H7 (cell line): ENCODE measurements around the gene CDS1. TPM values are rescaled to one million over a fixed set of nuclear protein-coding genes. Genes with fewer than 3 reads are reported as not detected.
"Not testable (repeated sequence)": the region's sequence is repeated elsewhere in the genome, so short reads cannot be mapped to it uniquely, and the experiment has no call there.

Source experiments
- DNase-seq: peaks from one replicate; pipeline ENCODE4 v3.0.0; 2012
- H3K27me3 ChIP-seq: 2 replicates; pipeline ENCODE4 v1.6.0; 2011; ENCODE audit warnings: mild to moderate bottlenecking, low read length; ENCODE audit not compliant: control insufficient read depth, insufficient read depth
- H3K36me3 ChIP-seq: replicated peaks from 2 replicates; pipeline ENCODE4 v1.5.1; 2011; ENCODE audit warnings: low read length; ENCODE audit not compliant: control insufficient read depth, insufficient read depth
- H3K4me3 ChIP-seq: 2 replicates; pipeline ENCODE4 v1.5.1; 2011; ENCODE audit warnings: low read depth, mild to moderate bottlenecking, control low read depth, low read length, moderate library complexity; ENCODE audit not compliant: insufficient read depth
- total RNA-seq: library from RNA; depleted of rRNA; stranded (reverse); fragments of >200 nt; shearing (Covaris generic); gene quantifications from 2 replicates; pipeline ENCODE4 v1.2.3, GENCODE V29; 2014

The CDS1 gene
- total RNA-seq, 1 experiment from 2014 or later: 4.5 TPM

DNA sequence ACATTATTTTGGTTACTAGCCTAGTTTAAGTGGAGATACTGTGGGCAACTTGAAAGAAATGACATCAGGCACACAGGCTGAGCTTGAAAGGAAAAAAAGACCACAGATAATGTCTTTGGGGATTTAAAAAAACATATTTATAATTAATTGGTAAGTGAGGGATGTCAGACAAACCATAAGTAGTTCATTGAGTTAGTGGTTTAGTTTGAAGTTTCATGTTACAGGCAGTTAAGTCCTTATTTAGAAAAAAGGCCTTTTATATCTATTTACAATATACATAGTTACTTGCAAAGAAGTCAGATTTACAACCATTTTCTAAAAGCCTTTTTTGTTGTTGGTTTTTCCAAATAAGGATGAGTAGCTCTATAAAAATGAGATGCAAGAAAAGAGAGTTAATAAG is 89.2 kb downstream of the CDS1 start:
- DNase-seq: no peak
- Histone ChIP-seq H3K27me3 (no peaks in the 10 kb centered on the region), H3K36me3 (peaks cover 10% of the 10 kb centered on the region), H3K4me3 (no peak overlapping the region)

DNA sequence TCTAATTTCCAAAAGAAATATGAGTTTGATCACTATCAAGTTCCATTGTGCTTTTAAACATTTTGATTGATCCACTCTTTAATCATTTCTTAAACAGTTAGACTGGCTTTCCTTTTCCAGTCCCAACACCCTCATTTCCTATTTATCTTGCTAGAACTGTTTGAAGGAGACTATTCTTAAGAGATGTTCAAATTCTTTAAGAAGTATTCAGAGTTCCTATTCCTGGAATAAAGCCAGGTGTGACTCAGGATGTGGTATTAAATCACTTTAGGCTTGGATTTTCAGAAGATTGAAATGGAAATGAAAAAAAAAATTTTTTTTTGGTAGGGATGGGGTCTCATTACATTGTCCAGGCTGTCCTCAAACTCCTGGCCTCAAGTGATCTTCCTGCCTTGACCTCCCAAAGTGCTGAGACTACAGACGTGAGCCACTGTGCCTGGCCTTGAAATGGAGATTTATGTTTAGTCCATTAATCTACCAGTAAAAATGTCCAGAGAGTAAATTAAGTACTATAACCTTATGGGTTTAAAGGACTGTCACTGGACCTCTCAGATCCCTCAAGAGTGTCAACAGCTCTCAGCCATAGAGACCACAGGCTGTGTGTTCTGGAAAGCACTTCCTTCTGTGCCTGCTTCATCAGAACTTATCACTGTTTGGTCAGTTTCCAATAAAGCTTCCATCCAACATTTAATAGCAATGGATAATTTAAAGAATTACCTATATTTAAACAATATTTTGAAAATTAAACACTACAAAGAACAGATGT is 90.7 kb downstream of the CDS1 start:
- Histone ChIP-seq H3K36me3 (peaks cover 15% of the 10 kb centered on the region), H3K27me3 (no peaks in the 10 kb centered on the region), H3K4me3 (no peak overlapping the region)
- no peak for DNase-seq

DNA sequence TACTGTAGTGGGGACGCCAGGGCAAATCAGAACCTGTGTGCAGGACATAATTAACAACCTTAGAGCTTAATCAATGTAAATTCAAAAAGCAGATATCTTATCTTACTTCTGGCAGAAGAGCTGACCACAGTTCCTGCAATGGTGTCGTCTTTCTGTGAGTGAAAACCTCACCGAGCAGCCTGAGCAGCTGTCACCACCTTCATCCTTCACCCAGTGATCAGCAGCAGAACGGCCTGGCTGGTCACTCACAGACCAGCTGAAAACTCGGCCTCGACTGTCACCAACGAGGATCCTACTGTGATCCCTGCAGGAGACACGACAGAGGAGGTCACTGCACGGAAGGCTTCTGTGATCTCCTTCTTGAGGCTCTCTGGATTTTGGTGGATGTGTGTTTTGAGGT is 94.2 kb downstream of the CDS1 start:
- Histone ChIP-seq H3K4me3 (no peak overlapping the region), H3K36me3 (peaks cover 13% of the 10 kb centered on the region), H3K27me3 (no peaks in the 10 kb centered on the region)
- no peak for DNase-seq

DNA sequence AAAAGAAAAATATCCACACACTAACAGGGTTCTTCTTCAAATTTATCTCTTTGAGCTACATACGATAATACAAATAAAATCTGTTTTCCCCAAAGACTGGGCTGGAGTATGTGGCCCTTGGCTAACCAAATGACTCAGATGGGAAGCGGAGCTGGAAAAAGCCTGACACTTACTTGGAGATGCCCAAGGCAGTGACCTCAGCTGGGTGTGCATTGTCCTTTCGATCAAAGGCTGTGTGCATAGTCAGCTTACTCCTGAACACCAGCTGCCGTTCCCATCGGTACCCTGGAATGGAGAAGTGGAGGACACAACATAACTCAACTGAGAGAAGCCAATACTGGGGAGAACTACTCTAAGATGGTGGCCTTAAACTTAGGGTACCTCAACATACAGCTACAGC is 95.1 kb downstream of the CDS1 start:
- no peaks in the 10 kb centered on the region for H3K27me3 ChIP-seq
- peaks cover 14% of the 10 kb centered on the region for H3K36me3 ChIP-seq
- DNase-seq: no peak
- H3K4me3 ChIP-seq: no peak overlapping the region

DNA sequence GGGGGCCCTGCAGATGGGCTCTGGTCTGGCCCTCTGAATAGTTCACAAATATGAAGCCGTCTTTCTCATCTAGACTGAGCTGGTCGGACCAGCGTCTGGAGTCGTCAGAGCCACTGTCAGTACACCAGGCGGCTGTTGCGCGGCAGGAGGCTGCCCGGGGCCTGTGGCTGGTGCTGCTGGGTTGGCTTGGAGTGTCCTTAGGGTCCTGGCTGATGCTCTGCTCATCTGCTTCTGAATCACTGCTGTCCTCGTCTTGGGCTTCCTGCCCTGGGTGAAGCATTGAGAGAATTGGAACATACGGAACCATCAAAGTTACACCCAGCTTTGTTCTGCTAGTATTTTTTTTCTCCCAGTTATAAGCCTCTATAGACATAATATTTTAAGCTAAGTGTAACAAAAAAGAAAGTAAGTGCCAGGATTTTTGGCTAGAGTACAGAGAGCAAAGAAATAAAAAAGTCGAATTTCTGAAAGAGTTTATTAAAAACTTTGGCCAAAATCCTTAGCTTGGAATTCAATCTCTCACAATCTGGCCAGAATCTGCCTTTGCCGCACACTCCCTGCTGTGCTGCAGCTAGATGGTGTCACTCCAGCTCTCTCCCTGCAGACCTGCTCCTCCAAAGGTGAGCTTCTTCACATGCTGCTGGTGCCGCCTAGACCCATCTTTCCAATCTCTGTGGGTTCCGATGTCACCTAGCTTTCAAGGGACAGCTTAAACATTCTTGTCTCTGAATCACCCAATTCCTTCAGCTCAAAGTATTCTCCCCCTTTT is 96.2 kb downstream of the CDS1 start:
- no peak overlapping the region for H3K4me3 ChIP-seq
- no peaks in the 10 kb centered on the region for H3K27me3 ChIP-seq
- DNase-seq: no peak
- H3K36me3 ChIP-seq: peaks cover 23% of the 10 kb centered on the region

DNA sequence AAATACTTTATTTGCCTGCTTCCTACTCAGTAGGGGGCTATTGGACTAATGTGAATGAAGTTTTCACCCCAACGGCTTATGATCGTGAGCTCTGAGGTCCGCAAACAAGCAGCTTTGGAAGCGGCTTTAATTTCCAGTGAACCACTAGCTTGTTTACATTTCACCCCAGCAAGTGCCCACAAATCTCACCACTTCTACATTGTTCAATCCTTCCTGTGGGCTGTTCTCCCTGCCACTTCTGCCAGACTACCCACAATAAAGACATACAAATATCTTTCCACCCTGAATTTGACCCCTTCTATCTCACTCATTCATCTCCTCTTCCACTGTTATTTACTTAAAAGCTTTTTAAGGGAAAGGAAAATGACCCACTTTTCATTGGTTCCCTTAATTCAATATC is 98.0 kb downstream of the CDS1 start:
- peaks cover 21% of the 10 kb centered on the region for H3K36me3 ChIP-seq
- no peak for DNase-seq
- H3K4me3 ChIP-seq: no peak overlapping the region
- no peaks in the 10 kb centered on the region for H3K27me3 ChIP-seq

DNA sequence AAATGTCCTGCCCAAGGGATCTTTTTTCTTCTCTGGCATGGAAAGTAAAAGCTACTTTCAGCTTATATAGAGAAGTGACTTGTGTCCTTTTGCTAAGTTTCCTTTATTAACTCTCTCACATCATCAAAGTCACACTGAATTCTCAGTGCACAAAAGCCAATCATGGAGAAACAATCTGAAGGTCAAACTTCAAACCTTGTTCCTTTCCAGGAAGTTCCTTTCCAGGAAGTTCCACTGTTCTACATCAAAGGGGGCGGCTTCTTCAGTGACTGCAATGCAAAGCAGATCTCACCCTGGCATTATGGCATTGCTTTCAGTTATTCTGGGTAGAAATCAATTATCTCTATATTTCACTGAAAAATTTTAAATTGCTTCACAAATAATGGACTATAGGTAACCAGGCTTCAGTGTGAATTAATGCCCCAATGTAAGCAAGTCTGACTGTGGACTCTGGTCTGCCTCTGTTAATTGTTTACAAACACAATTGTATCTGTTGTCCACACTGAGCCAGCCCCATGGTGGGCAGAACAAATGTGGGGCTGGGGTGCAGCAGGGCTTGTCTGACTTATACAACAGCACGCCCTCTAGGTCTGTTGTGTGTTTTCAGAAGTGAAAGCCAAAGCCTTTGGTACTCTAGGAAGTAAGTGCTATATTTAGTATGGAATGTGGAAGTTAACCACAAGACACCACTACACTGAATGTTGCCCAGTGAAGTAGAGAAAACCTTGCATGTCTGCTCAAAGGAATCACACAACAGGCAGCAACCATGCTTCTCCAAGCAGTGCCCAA is 98.8 kb downstream of the CDS1 start:
- no peaks in the 10 kb centered on the region for H3K27me3 ChIP-seq
- no peak overlapping the region for H3K4me3 ChIP-seq
- no peak for DNase-seq
- peaks cover 23% of the 10 kb centered on the region for H3K36me3 ChIP-seq

DNA sequence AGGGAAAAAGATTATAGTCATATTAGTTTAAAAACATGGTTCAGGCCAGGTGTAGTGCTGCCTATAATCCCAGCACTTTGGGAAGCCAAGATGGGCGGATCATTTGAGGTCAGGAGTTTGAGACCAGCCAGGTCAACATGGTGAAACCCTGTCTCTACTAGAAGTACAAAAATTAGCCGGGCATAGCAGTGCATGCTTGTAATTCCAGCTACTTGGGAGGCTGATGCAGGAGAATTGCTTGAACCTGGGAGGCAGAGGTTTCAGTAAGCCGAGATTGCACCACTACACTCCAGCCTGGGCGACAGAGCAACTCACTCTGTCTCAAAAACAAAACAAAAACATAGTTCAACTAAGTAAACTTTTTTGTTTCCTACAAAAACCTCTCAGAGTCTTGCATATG is 99.7 kb downstream of the CDS1 start:
- DNase-seq, H3K27me3 ChIP-seq, H3K4me3 ChIP-seq: not testable (repeated sequence)
- H3K36me3 ChIP-seq: peaks cover 20% of the 10 kb centered on the region

DNA sequence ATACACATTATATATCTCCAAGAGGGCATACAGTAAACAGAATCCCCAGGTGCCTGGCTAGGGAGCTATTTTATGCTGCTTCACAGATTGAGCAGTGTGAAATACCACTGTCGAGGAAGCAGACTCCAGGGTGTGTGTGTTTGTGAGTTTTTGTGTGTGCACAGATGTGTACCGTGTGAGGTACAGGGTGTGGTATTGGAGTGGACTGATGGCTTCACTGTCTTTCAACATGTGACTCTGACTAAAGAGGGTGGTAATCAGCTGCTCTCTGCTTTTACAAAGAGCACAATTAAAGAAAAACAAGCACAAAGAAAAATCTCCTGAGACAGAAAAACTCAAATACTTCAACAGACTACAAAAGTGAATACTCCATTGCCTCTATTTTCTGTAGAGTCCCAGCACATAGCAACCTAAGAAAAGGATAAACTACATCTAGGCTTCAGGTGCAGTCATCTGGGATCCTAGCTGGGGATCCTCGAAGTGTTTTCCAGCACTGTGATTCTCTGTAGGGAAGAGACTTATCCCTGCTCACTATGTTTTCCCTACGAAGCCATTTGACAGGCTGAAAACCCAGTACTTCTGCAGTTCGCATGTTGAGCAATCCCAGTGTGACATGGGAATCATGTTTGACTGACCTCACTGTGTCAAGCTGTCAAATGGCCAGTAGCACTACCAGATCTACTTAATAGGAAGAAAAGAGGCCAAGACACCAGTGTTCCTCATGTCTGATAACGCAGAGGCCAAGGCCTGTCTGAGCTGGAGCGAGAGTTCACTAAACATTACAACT is 100.3 kb downstream of the CDS1 start:
- Histone ChIP-seq H3K27me3 (no peaks in the 10 kb centered on the region), H3K36me3 (peaks cover 16% of the 10 kb centered on the region), H3K4me3 (no peak overlapping the region)
- no peak for DNase-seq

DNA sequence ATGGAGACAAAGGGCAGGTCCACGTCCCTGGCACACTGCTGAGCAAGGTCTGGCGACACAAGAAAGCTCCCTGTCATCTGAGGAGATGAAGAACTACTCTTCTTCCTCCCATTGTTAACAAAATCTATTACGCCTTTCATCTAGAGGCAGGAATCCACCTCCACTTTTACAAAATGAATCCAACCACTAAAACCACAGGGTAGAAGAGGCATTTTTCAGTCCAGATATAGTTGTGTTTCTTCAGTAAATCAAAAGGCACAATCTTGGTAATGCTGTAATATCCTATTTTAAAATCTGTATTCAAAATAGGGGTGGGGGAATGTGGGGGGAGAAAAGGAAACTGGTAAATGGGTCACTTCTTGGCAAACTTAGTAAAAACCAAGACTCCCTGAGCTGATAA is 101.4 kb downstream of the CDS1 start:
- H3K27me3 ChIP-seq: no peaks in the 10 kb centered on the region
- no peak overlapping the region for H3K4me3 ChIP-seq
- DNase-seq: no peak
- H3K36me3 ChIP-seq: peaks cover 13% of the 10 kb centered on the region

DNA sequence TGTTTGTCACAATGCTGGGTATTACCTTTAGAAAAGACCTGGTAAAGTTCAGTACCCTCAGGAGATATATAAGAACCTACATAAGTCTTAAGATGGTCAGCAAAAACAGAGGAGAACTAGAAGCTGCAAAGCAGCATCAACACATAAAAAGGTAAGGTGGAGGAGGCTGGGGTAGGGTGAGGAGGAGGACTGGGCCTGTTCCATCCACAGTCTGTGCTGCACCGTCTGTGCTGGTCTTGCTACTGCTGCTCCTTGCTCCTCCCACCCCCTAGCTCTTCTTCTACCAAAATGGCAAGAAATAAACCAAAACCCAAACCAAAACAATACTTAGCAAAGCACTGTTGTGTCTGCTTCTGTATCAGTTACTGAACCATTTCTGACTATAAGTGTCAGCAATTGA is 102.2 kb downstream of the CDS1 start:
- no peak for DNase-seq
- Histone ChIP-seq H3K36me3 (peaks cover 13% of the 10 kb centered on the region), H3K4me3 (no peak overlapping the region), H3K27me3 (no peaks in the 10 kb centered on the region)

DNA sequence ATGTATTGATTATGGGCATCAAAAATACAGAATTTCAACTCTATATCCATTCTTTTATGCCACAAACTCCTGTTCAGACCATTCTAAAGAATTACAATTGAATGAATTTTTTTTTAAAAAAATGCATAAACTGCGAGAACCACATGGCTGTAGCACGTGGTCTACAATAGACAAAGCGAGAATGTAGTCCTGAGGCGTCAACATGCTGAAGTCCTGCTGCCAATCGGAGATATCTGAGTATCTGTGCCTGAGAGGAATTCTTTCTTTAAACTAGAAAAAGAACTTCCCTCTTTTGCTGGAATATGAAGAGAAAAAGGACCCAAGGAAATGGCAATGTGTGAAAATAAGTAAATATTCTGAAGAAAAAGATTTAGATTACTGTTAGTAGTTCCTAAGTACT is 105.7 kb downstream of the CDS1 start:
- Histone ChIP-seq H3K4me3 (no peak overlapping the region), H3K27me3 (no peaks in the 10 kb centered on the region), H3K36me3 (peaks cover 7% of the 10 kb centered on the region)
- no peak for DNase-seq

DNA sequence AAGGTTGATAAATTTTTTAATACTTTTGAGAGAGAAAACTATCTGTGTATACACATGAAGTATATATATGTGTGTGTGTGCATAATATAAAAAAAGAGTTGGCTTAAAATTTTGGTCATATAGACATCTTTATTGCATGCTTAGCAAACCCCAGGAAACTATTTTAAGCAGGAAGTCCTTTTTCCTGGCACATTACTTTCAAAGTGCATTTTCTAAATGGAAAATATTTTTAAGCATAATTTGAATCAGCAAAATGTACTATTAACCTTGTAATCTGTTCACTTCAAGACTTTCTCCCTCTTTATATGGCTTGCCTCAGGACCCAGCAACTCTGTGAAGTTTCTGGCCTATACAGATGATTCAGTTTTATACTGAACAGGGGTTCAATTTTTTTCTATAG is 106.3 kb downstream of the CDS1 start:
- peaks cover 3% of the 10 kb centered on the region for H3K36me3 ChIP-seq
- no peaks in the 10 kb centered on the region for H3K27me3 ChIP-seq
- H3K4me3 ChIP-seq: no peak overlapping the region
- DNase-seq: no peak

DNA sequence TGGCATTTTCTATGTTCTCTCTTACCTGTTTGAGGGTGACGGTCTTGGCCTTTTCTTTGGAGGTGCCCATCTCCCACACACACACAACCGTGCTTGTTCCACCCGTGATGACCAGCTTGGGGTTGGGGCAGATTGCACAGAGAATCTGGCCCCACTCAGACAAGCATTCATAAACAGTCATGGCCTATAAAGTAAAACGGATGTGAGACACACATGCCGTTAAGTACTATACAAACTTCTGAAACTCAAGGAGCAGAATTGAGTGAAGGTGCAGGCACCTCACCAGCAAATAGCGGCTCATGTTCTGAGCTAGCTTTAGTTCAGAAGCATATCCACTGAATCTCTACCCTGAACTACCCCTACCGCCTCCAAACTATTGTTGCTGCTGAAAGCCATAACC is 107.6 kb downstream of the CDS1 start:
- Histone ChIP-seq H3K4me3 (no peak overlapping the region), H3K27me3 (no peaks in the 10 kb centered on the region), H3K36me3 (peaks cover 8% of the 10 kb centered on the region)
- no peak for DNase-seq
